ENCODE results near the gene KCNK6. TPM values are rescaled to one million over a fixed set of nuclear protein-coding genes. Genes with fewer than 3 reads are reported as not detected.

Gene KCNK6
- total and polyA plus RNA-seq, 10 of the 15 experiments (the other 5 are each of a cell fraction or from before 2014, with no cell fraction given), result 0.04 to 1.4 (median 1.1) TPM

DNA sequence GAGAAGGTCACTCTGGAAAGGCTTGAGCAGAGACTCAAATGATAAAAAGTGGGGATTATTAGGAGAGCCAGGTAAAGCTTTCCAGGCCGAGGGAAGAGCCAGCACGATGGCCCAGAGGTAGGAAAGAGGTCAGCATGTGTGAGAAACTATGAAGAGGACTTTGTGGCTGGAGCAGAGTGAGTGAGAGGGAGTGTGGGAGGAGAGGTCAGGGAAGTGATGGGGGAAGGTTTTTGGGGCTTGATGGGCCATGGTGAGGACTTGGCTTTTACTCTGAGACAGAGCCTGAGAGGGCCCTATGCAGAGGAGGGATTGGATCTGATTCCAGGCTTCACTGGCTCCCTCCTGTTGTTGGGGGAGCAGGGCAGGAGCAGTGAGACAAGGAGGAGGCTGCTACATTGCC lies 21.3 kb downstream of the KCNK6 start:
- RAD21 ChIA-PET (ENCODE audit: unreplicated experiment), result no interaction called here

DNA sequence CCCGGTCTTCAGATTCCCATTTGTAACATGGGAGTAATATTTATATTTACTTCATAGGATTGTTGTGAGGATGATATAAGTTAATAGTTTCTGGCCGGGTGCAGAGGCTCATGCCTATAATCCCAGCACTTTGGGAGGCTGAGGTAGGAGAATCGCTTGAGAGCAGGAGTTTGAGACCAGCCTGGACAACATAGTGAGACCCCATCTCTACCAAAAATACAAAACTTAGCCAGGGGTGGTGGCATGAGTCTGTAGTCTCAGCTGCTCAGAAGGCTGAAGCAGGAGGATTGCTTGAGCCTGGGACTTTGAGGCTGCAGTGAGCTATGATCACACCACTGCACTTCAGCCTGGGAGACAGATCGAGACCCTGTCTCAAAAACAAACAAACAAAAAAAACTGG lies 27.2 kb downstream of the KCNK6 start:
- WGBS (ENCODE audit: insufficient coverage, insufficient replicate concordance, low lambda C conversion rate, missing lambda C conversion rate), result 61% methylated on average over 4 of the region's 4 CpGs
- no TSS peak for BruUV-seq (replicated peaks)
- Histone ChIP-seq H3K27me3 (replicated peaks in 1 of 2; ENCODE audit: control insufficient read depth in 2 of 2, insufficient read depth in 2 of 2, low read length in 1 of 2) (no peaks in the 10 kb centered on the region), H3K4me3 (no peak overlapping the region), H3K9me3 (replicated peaks; ENCODE audit: control insufficient read depth, insufficient read depth, low read length) (no peaks in the 10 kb centered on the region), H3K4me1 (ENCODE audit: control insufficient read depth, insufficient read depth, low read length) (no peaks in the 10 kb centered on the region), H3K4me2 (ENCODE audit: control insufficient read depth, insufficient read depth) (no peak overlapping the region), H2AFZ (ENCODE audit: control insufficient read depth, low read depth, low read length) (no peak overlapping the region), H3K27ac (ENCODE audit: control insufficient read depth, insufficient read depth) (no peak overlapping the region), H3K79me2 (ENCODE audit: control insufficient read depth, insufficient read depth, low read length) (no peaks in the 10 kb centered on the region), H3K9ac (ENCODE audit: control insufficient read depth, insufficient read depth, low read length) (no peak overlapping the region), H3K36me3 (ENCODE audit: control insufficient read depth in 2 of 2, insufficient read depth in 2 of 2, low read length in 1 of 2) (no peaks in the 10 kb centered on the region), H4K20me1 (ENCODE audit: control insufficient read depth, insufficient read depth) (no peaks in the 10 kb centered on the region)
- SMC1A ChIA-PET (ENCODE audit: uncharacterized antibody, unreplicated experiment), result no interaction called here
- POLR2A ChIA-PET, result interaction anchor here (0.6 kb wide), 1 partner anchor 11 kb away, joined by 3 read pairs; no protein-coding TSS in a partner anchor
- TF ChIP-seq EZH2 (IDR thresholded peaks at IDR 0.05; ENCODE audit: borderline replicate concordance, control insufficient read depth, low read depth, low read length) (no peak), SREBF1 (IDR thresholded peaks at IDR 0.05; ENCODE audit: low read length) (no peak)
- intact Hi-C loops (cut with micrococcal nuclease; ENCODE audit: unreplicated experiment) (no loop called here), in situ Hi-C loops (cut with MboI) (no loop called here)
- no peak for FAIRE-seq
- DNase-seq (ENCODE audit: low read depth, low spot score), result no peak
- CTCF ChIA-PET, result no interaction called here
- ATAC-seq, result no peak
- RAD21 ChIA-PET (ENCODE audit: unreplicated experiment), result no interaction called here

More for the DNA sequence above, 21.3 kb downstream of the KCNK6 start:
- Histone ChIP-seq H3K27me3 (replicated peaks in 1 of 2; ENCODE audit: control insufficient read depth in 2 of 2, insufficient read depth in 2 of 2, low read length in 1 of 2) (no peaks in the 10 kb centered on the region), H3K9ac (ENCODE audit: control insufficient read depth, insufficient read depth, low read length) (no peak overlapping the region), H3K4me3 (no peak overlapping the region), H3K79me2 (ENCODE audit: control insufficient read depth, insufficient read depth, low read length) (no peaks in the 10 kb centered on the region), H3K4me2 (ENCODE audit: control insufficient read depth, insufficient read depth) (no peak overlapping the region), H4K20me1 (ENCODE audit: control insufficient read depth, insufficient read depth) (no peaks in the 10 kb centered on the region), H3K36me3 (ENCODE audit: control insufficient read depth in 2 of 2, insufficient read depth in 2 of 2, low read length in 1 of 2) (no peaks in the 10 kb centered on the region), H3K9me3 (replicated peaks; ENCODE audit: control insufficient read depth, insufficient read depth, low read length) (no peaks in the 10 kb centered on the region), H3K4me1 (ENCODE audit: control insufficient read depth, insufficient read depth, low read length) (peaks cover 3% of the 10 kb centered on the region; the same call in 1 of the 2 replicates), H2AFZ (ENCODE audit: control insufficient read depth, low read depth, low read length) (no peak overlapping the region), H3K27ac (ENCODE audit: control insufficient read depth, insufficient read depth) (no peak overlapping the region)
- FAIRE-seq (no peak), DNase-seq (ENCODE audit: low read depth, low spot score) (no peak), ATAC-seq (no peak)
- POLR2A ChIA-PET, result no interaction called here
- CTCF ChIA-PET, result no interaction called here
- SMC1A ChIA-PET (ENCODE audit: uncharacterized antibody, unreplicated experiment), result no interaction called here
- TF ChIP-seq NBN (IDR thresholded peaks at IDR 0.05) (no peak), MYB (IDR thresholded peaks at IDR 0.05; ENCODE audit: borderline replicate concordance, low read depth, low read length) (no peak)
- 71% methylated on average over 2 of the region's 2 CpGs for WGBS (ENCODE audit: insufficient coverage, insufficient replicate concordance, low lambda C conversion rate, missing lambda C conversion rate)
- in situ Hi-C loops (cut with MboI), result no loop called here
- intact Hi-C loops (cut with micrococcal nuclease; ENCODE audit: unreplicated experiment), result no loop called here
- BruUV-seq (replicated peaks), result no TSS peak
